ENCODE measurements around the gene MYO5C. TPM values are rescaled to one million over a fixed set of nuclear protein-coding genes. Genes with fewer than 3 reads are reported as not detected.

Gene MYO5C
- total and polyA plus RNA-seq, 12 donors: 0.81 to 10.7 (median 2.5) TPM

DNA sequence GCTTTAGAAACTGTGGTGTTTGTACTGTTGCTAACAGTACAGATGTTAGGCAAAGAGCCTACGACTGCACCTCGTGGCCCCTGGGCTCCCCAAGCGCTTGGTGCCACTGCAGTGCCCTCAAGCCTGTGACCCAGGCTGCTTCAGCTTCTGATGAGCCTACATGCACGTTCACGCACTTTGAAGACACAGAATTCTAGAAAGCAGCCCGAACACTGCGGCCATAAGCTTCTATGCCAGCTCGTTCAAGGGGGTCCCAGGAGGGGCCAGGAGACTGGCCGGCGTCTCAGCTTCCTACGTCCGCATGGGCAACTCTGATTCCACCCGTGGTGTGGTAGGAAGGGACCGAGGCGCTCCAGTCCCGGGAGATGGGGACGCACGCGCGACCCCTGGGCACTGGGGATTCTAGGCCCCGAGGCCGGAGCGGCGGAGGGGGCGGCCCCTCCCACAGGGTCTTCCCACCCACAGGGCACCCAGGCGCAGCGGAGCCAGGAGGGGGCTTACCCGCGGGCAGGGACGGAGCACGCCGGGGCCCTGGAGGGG lies 653 bp downstream of the MYO5C start:
- no peaks in the 10 kb centered on the region for H3K36me3 ChIP-seq (replicated peaks in 1 of 2)
- 8 to 30% (median 22%) methylated on average over 2 to 32 of the region's 32 CpGs for WGBS, 4 donors
- peaks cover 7 to 8% of the 10 kb centered on the region in 2 donors for H3K4me1 ChIP-seq (replicated peaks in 1 of 2)
- H3K9me3 ChIP-seq (replicated peaks in 1 of 3): no peaks in the 10 kb centered on the region
- H3K27me3 ChIP-seq: no peaks in the 10 kb centered on the region
- no peak for DNase-seq
- intact Hi-C loops (cut with DNase I): no loop called here
- peak overlapping the region in 2 of 4 donors; percentile 48 to 65 for H3K4me3 ChIP-seq
- TF ChIP-seq POLR2A (IDR thresholded peaks at IDR 0.05) (no peak), CTCF (IDR thresholded peaks at IDR 0.05) (no peak)
- no peak overlapping the region for H3K27ac ChIP-seq

GRCh38 chr15:52292780-52293392 lies 2.7 kb downstream of the MYO5C start:
- Histone ChIP-seq H3K27ac (no peak overlapping the region), H3K4me1 (replicated peaks in 1 of 2) (peaks cover 7 to 8% of the 10 kb centered on the region in 2 donors), H3K4me3 (no peak overlapping the region), H3K27me3 (no peaks in the 10 kb centered on the region), H3K9me3 (replicated peaks in 1 of 3) (no peaks in the 10 kb centered on the region), H3K36me3 (replicated peaks in 1 of 2) (no peaks in the 10 kb centered on the region)
- no peak for TF ChIP-seq POLR2A (IDR thresholded peaks at IDR 0.05)
- intact Hi-C loops (cut with DNase I): no loop called here
- 86 to 89% (median 87%) methylated on average over 7 of the region's 7 CpGs for WGBS, 4 donors
- no peak for DNase-seq

DNA sequence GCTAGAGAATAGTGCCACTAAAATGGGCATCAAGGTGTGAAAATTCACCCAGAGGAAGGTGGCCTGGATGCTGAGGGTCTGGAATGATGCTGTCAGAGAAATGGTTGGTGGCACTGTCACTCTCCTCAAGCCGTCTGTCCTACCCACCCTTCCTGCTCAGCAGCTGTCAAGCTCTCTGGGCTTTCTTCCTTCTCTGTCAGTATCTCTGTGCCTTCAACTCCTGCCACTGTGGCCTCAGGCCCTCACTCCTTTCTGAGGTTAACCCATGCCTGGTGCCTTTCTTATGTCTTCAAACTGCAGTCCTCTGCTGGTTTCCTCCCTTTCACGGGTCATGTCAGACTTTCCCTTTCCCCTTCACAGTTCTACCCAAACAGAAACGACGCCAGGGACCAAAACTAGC lies 4.4 kb downstream of the MYO5C start:
- H3K9me3 ChIP-seq (replicated peaks in 1 of 3): no peaks in the 10 kb centered on the region
- H3K27ac ChIP-seq: no peak overlapping the region
- DNase-seq: no peak
- no peaks in the 10 kb centered on the region for H3K36me3 ChIP-seq (replicated peaks in 1 of 2)
- peaks cover 7 to 8% of the 10 kb centered on the region in 2 donors for H3K4me1 ChIP-seq (replicated peaks in 1 of 2)
- 77 to 88% (median 85%) methylated on average over 4 of the region's 4 CpGs for WGBS, 4 donors
- H3K4me3 ChIP-seq: no peak overlapping the region
- no peaks in the 10 kb centered on the region for H3K27me3 ChIP-seq
- TF ChIP-seq CTCF (IDR thresholded peaks at IDR 0.05) (no peak), POLR2A (IDR thresholded peaks at IDR 0.05) (no peak)
- intact Hi-C loops (cut with DNase I): no loop called here

- intact Hi-C loops (cut with DNase I): no loop called here
- TF ChIP-seq CTCF (IDR thresholded peaks at IDR 0.05) (no peak), POLR2A (IDR thresholded peaks at IDR 0.05) (no peak)
- no peak for DNase-seq
Measured at GRCh38 chr15:52290800-52291199, 4.8 kb downstream of the MYO5C start.

GRCh38 chr15:52290329-52290728 lies 5.3 kb downstream of the MYO5C start:
- Histone ChIP-seq H3K36me3 (replicated peaks in 1 of 2) (no peaks in the 10 kb centered on the region), H3K4me3 (no peak overlapping the region), H3K9me3 (replicated peaks in 1 of 3) (no peaks in the 10 kb centered on the region), H3K27ac (no peak overlapping the region), H3K4me1 (replicated peaks in 1 of 2) (peaks cover 6% of the 10 kb centered on the region in 2 donors), H3K27me3 (no peaks in the 10 kb centered on the region)
- TF ChIP-seq POLR2A (IDR thresholded peaks at IDR 0.05) (no peak), CTCF (IDR thresholded peaks at IDR 0.05) (no peak)
- WGBS, 4 donors: 56 to 77% (median 67%) methylated on average over 4 of the region's 4 CpGs
- intact Hi-C loops (cut with DNase I): no loop called here
- DNase-seq: no peak

More at GRCh38 chr15:52290800-52291199, 4.8 kb downstream of the MYO5C start:
- Histone ChIP-seq H3K36me3 (replicated peaks in 1 of 2) (no peaks in the 10 kb centered on the region), H3K4me1 (replicated peaks in 1 of 2) (peaks cover 7 to 8% of the 10 kb centered on the region in 2 donors), H3K4me3 (no peak overlapping the region), H3K9me3 (replicated peaks in 1 of 3) (no peaks in the 10 kb centered on the region), H3K27ac (no peak overlapping the region), H3K27me3 (no peaks in the 10 kb centered on the region)
- WGBS, 4 donors: 89 to 95% (median 92%) methylated on average over 3 of the region's 3 CpGs

Data from adrenal gland (tissue), 12 donors.